ENCODE measurements around the gene MINDY3. TPM values are rescaled to one million over a fixed set of nuclear protein-coding genes. Genes with fewer than 3 reads are reported as not detected.

Gene MINDY3
- total and polyA plus RNA-seq, 4 donors, result 6.5 to 16.1 (median 12.3) TPM

GRCh38 chr10:15747632-15748031 lies 112.7 kb downstream of the MINDY3 start:
- Histone ChIP-seq H3K4me3 (ENCODE audit: low read depth in 1 of 3, low read length in 3 of 3) (no peak overlapping the region), H3K4me1 (ENCODE audit: control insufficient read depth in 4 of 4, insufficient read depth in 4 of 4, low read length in 3 of 4) (no peaks in the 10 kb centered on the region), H3K9me3 (ENCODE audit: control insufficient read depth in 4 of 4, low read length in 3 of 4) (no peaks in the 10 kb centered on the region), H3K36me3 (ENCODE audit: control insufficient read depth in 4 of 4, insufficient read depth in 3 of 4, low read depth in 1 of 4, low read length in 3 of 4) (no peaks in the 10 kb centered on the region), H3K9ac (ENCODE audit: low read depth in 1 of 2, low read length in 2 of 2) (no peak overlapping the region), H3K27me3 (ENCODE audit: control insufficient read depth in 4 of 4, insufficient read depth in 4 of 4, low read length in 3 of 4) (no peaks in the 10 kb centered on the region), H3K27ac (ENCODE audit: low read depth in 1 of 2, low read length in 2 of 2) (no peak overlapping the region)
- 64% methylated on average over 3 of the region's 3 CpGs for WGBS
- TF ChIP-seq CTCF (IDR thresholded peaks at IDR 0.05; ENCODE audit: low read depth, low read length, missing input control), result no peak
- no peak for TF ChIP-seq HNF4G (IDR thresholded peaks at IDR 0.05)
- TF ChIP-seq JUND (IDR thresholded peaks at IDR 0.05), result no peak
- TF ChIP-seq RAD21 (IDR thresholded peaks at IDR 0.05), result no peak
- no peak for TF ChIP-seq FOXA1 (IDR thresholded peaks at IDR 0.05)
- TF ChIP-seq ZBTB33 (IDR thresholded peaks at IDR 0.05), result no peak
- no peak for TF ChIP-seq YY1 (IDR thresholded peaks at IDR 0.05)
- no peak for TF ChIP-seq RXRA (IDR thresholded peaks at IDR 0.05)
- no peak for TF ChIP-seq FOXA2 (IDR thresholded peaks at IDR 0.05)
- TF ChIP-seq REST (IDR thresholded peaks at IDR 0.05), result no peak
- no peak for TF ChIP-seq EGR1 (IDR thresholded peaks at IDR 0.05; ENCODE audit: low read depth in 2 of 2)
- no peak for TF ChIP-seq HNF4A (conservative IDR thresholded peaks at IDR 0.05)
- TF ChIP-seq NR2F2 (IDR thresholded peaks at IDR 0.05), result no peak
- no peak for DNase-seq (ENCODE audit: low spot score)

GRCh38 chr10:15745751-15746150 lies 114.6 kb downstream of the MINDY3 start:
- no peak for DNase-seq (ENCODE audit: low spot score)
- Histone ChIP-seq H3K9me3 (ENCODE audit: control insufficient read depth in 4 of 4, low read length in 3 of 4) (no peaks in the 10 kb centered on the region), H3K4me1 (ENCODE audit: control insufficient read depth in 4 of 4, insufficient read depth in 4 of 4, low read length in 3 of 4) (no peaks in the 10 kb centered on the region), H3K27ac (ENCODE audit: low read depth in 1 of 2, low read length in 2 of 2) (no peak overlapping the region), H3K36me3 (ENCODE audit: control insufficient read depth in 4 of 4, insufficient read depth in 3 of 4, low read depth in 1 of 4, low read length in 3 of 4) (no peaks in the 10 kb centered on the region), H3K9ac (ENCODE audit: low read depth in 1 of 2, low read length in 2 of 2) (no peak overlapping the region), H3K4me3 (ENCODE audit: low read depth in 1 of 3, low read length in 3 of 3) (no peak overlapping the region), H3K27me3 (ENCODE audit: control insufficient read depth in 4 of 4, insufficient read depth in 4 of 4, low read length in 3 of 4) (peaks cover 0 to 4% (median 0%) of the 10 kb centered on the region in 4 donors)
- WGBS, result 88% methylated on average over 1 of the region's 1 CpG
- TF ChIP-seq RAD21 (IDR thresholded peaks at IDR 0.05) (no peak), REST (IDR thresholded peaks at IDR 0.05) (no peak), EGR1 (IDR thresholded peaks at IDR 0.05; ENCODE audit: low read depth in 2 of 2) (no peak), RXRA (IDR thresholded peaks at IDR 0.05) (no peak), TAF1 (conservative IDR thresholded peaks at IDR 0.05) (no peak), SP1 (IDR thresholded peaks at IDR 0.05) (no peak), HNF4A (conservative IDR thresholded peaks at IDR 0.05) (no peak), JUND (IDR thresholded peaks at IDR 0.05) (no peak), CTCF (IDR thresholded peaks at IDR 0.05; ENCODE audit: low read depth, low read length, missing input control) (no peak), HNF4G (IDR thresholded peaks at IDR 0.05) (no peak), ATF3 (IDR thresholded peaks at IDR 0.05) (no peak), FOXA2 (IDR thresholded peaks at IDR 0.05) (no peak), MAX (IDR thresholded peaks at IDR 0.05) (no peak), YY1 (IDR thresholded peaks at IDR 0.05) (no peak)
